Subcutaneous abdominal adipose tissue (tissue), 5 donors: ENCODE data around the gene SRP68.

ENCODE experiments used
- H3K27ac ChIP-seq: one replicate; pipeline ENCODE4 v1.7.0; 2013; ENCODE audit warnings: low read depth, mild to moderate bottlenecking, inconsistent platforms, low read length, moderate library complexity
- H3K27me3 ChIP-seq, 5 donors: one replicate each; pipeline ENCODE4 v1.7.0; 2013; ENCODE audit warnings: low read length in 5 of 5, inconsistent platforms in 1 of 5; ENCODE audit not compliant: control insufficient read depth in 5 of 5, insufficient read depth in 4 of 5
- H3K36me3 ChIP-seq, 5 donors: one replicate each; pipeline ENCODE4 v1.7.0; 2013; ENCODE audit warnings: low read length in 5 of 5; ENCODE audit not compliant: control insufficient read depth in 5 of 5, insufficient read depth in 5 of 5
- H3K4me1 ChIP-seq, 5 donors: one replicate each; pipeline ENCODE4 v1.7.0; 2013; ENCODE audit warnings: low read length in 5 of 5, mild to moderate bottlenecking in 3 of 5, moderate library complexity in 1 of 5; ENCODE audit not compliant: control insufficient read depth in 5 of 5, insufficient read depth in 5 of 5
- H3K4me3 ChIP-seq, 5 donors: one replicate each; pipeline ENCODE4 v1.7.0; 2013; ENCODE audit warnings: low read length in 5 of 5, low read depth in 1 of 5
- H3K9ac ChIP-seq, 5 donors: one replicate each; pipeline ENCODE4 v1.7.0; 2013; ENCODE audit warnings: low read length in 5 of 5, mild to moderate bottlenecking in 4 of 5, moderate library complexity in 3 of 5
- H3K9me3 ChIP-seq, 5 donors: one replicate each; pipeline ENCODE4 v1.7.0; 2013; ENCODE audit warnings: low read length in 5 of 5; ENCODE audit not compliant: control insufficient read depth in 5 of 5
- donor health status: healthy.
- donor health status: healthy.
- donor health status: healthy.
- donor health status: healthy.
- donor health status: healthy.

The SRP68 gene

GRCh38 chr17:76033139-76033538 is 39.2 kb downstream of the SRP68 start:
- Histone ChIP-seq H3K36me3 (peaks cover under 1 to 4% (median 3%) of the 10 kb centered on the region in 5 donors), H3K4me3 (no peak overlapping the region), H3K9ac (no peak overlapping the region), H3K27me3 (peaks cover 0 to 5% (median 0%) of the 10 kb centered on the region in 5 donors), H3K4me1 (peaks cover 0 to 10% (median 4%) of the 10 kb centered on the region in 5 donors), H3K27ac (no peak overlapping the region), H3K9me3 (no peaks in the 10 kb centered on the region)

- no peak overlapping the region for H3K4me3 ChIP-seq
- H3K9ac ChIP-seq, result no peak overlapping the region
- peaks cover 0 to 10% (median 4%) of the 10 kb centered on the region in 5 donors for H3K4me1 ChIP-seq
- peaks cover 0 to 1% (median 0%) of the 10 kb centered on the region in 5 donors for H3K36me3 ChIP-seq
- H3K27ac ChIP-seq, result no peak overlapping the region
- peaks cover 0 to 5% (median 0%) of the 10 kb centered on the region in 5 donors for H3K27me3 ChIP-seq
- no peaks in the 10 kb centered on the region for H3K9me3 ChIP-seq
These were observed 39.6 kb downstream of the SRP68 start for GRCh38 chr17:76032780-76033108.

- no peak overlapping the region for H3K4me3 ChIP-seq
- peaks cover 0 to 10% (median 4%) of the 10 kb centered on the region in 5 donors for H3K4me1 ChIP-seq
- no peak overlapping the region for H3K27ac ChIP-seq
These were observed 40.1 kb downstream of the SRP68 start for GRCh38 chr17:76032073-76032779.

GRCh38 chr17:76027159-76027839 is 45.0 kb downstream of the SRP68 start, which contains the start of gene EVPL:
Gene EVPL (minus strand): TSS chr17:76027306. CDS start chr17:76027198, 108 bp downstream.
- Histone ChIP-seq H3K4me1 (peaks cover 0 to 8% (median 0%) of the 10 kb centered on the region in 5 donors), H3K36me3 (no peaks in the 10 kb centered on the region), H3K9me3 (no peaks in the 10 kb centered on the region), H3K27ac (no peak within 1 kb of the TSS), H3K9ac (no peak within 1 kb of the TSS), H3K4me3 (no peak within 1 kb of the TSS), H3K27me3 (peaks cover 0 to 19% (median 5%) of the 10 kb centered on the region in 5 donors)

More at GRCh38 chr17:76032073-76032779, 40.1 kb downstream of the SRP68 start:
- Histone ChIP-seq H3K27me3 (peaks cover 0 to 5% (median 0%) of the 10 kb centered on the region in 5 donors), H3K9me3 (no peaks in the 10 kb centered on the region), H3K9ac (no peak overlapping the region), H3K36me3 (no peaks in the 10 kb centered on the region)

GRCh38 chr17:76026714-76027158 is 45.6 kb downstream of the SRP68 start:
- Histone ChIP-seq H3K4me1 (peaks cover 0 to 8% (median 0%) of the 10 kb centered on the region in 5 donors), H3K36me3 (no peaks in the 10 kb centered on the region), H3K27ac (no peak overlapping the region), H3K9ac (no peak overlapping the region), H3K9me3 (no peaks in the 10 kb centered on the region), H3K27me3 (peaks cover 0 to 17% (median 4%) of the 10 kb centered on the region in 5 donors), H3K4me3 (no peak overlapping the region)

- Histone ChIP-seq H3K9me3 (no peaks in the 10 kb centered on the region), H3K9ac (no peak overlapping the region), H3K36me3 (no peaks in the 10 kb centered on the region), H3K4me1 (peaks cover 0 to 8% (median 0%) of the 10 kb centered on the region in 5 donors), H3K27me3 (peaks cover 0 to 17% (median 4%) of the 10 kb centered on the region in 5 donors), H3K4me3 (no peak overlapping the region), H3K27ac (no peak overlapping the region)
These were observed 47.0 kb downstream of the SRP68 start for GRCh38 chr17:76025294-76025693.

GRCh38 chr17:76024353-76024752 is 48.0 kb downstream of the SRP68 start:
- H3K9ac ChIP-seq, result no peak overlapping the region
- H3K27me3 ChIP-seq, result peaks cover 0 to 14% (median 4%) of the 10 kb centered on the region in 5 donors
- no peak overlapping the region for H3K4me3 ChIP-seq
- no peak overlapping the region for H3K27ac ChIP-seq
- H3K36me3 ChIP-seq, result no peaks in the 10 kb centered on the region
- H3K9me3 ChIP-seq, result no peaks in the 10 kb centered on the region
- H3K4me1 ChIP-seq, result peaks cover 0 to 1% (median 0%) of the 10 kb centered on the region in 5 donors

- Histone ChIP-seq H3K27ac (no peak overlapping the region), H3K27me3 (peaks cover 0 to 14% (median 4%) of the 10 kb centered on the region in 5 donors), H3K4me3 (no peak overlapping the region), H3K36me3 (no peaks in the 10 kb centered on the region), H3K9me3 (no peaks in the 10 kb centered on the region), H3K4me1 (no peaks in the 10 kb centered on the region), H3K9ac (no peak overlapping the region)
These were observed 48.4 kb downstream of the SRP68 start for GRCh38 chr17:76023900-76024237.

- H3K27ac ChIP-seq, result no peak overlapping the region
- H3K9me3 ChIP-seq, result no peaks in the 10 kb centered on the region
These were observed 49.1 kb downstream of the SRP68 start for GRCh38 chr17:76022973-76023899.

More at GRCh38 chr17:76022973-76023899, 49.1 kb downstream of the SRP68 start:
- no peak overlapping the region for H3K9ac ChIP-seq
- no peaks in the 10 kb centered on the region for H3K4me1 ChIP-seq
- no peaks in the 10 kb centered on the region for H3K36me3 ChIP-seq
- peaks cover 0 to 14% (median 5%) of the 10 kb centered on the region in 5 donors for H3K27me3 ChIP-seq
- H3K4me3 ChIP-seq, result no peak overlapping the region
